GM21367 (cell line): ENCODE data around the gene EXOC7.
"Not testable (repeated sequence)": the region's sequence is repeated elsewhere in the genome, so short reads cannot be mapped to it uniquely, and the experiment has no call there.

Source experiments
- ATAC-seq: cut with Tn5 transposase; IDR thresholded peaks from one replicate; pipeline ENCODE4 v1.9.1; 2021; ENCODE audit not compliant: unreplicated experiment

Gene EXOC7

GRCh38 chr17:76046064-76046463, 57.5 kb downstream of the EXOC7 start:
- no peak for ATAC-seq

GRCh38 chr17:76044475-76045007, 59.0 kb downstream of the EXOC7 start:
- ATAC-seq, result not testable (repeated sequence)

DNA sequence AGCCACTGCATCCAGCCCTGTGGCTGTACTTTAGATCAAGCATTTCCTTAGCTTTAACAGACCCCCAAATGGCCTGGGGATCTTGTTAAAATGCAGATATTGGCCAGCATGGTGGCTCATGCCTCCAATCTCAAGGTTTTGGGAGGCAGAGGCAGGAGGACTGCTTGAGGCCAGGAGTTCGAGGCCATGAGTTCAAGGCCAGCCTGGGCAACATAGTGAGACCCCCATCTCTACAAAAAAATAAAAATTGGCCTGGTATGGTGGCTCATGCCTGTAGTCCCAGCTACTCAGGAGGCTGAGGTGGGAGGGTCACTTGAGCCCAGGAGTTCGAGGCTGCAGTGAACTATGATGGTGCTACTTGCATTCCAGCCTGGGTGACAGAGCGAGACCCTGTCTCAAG, 60.7 kb downstream of the EXOC7 start:
- not testable (repeated sequence) for ATAC-seq

DNA sequence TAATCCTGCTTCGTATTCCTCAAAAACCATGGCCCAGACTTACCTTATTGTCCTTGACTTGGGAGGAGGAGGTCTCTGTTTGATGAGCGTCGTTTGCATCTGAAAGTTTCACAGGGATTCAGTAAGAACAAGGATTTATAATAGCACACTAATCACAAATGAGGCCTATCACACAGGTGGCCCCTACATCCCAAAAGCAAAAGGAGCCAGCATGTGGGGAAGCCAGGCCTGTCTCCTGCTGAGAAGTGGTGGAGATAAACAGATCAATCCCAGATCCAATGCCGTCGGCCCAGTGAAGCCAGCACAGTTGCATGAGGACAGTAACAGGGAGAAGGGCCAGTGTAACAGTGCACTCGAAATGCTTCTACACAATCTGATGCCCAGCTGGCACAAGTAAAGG, 63.2 kb downstream of the EXOC7 start:
- no peak for ATAC-seq

DNA sequence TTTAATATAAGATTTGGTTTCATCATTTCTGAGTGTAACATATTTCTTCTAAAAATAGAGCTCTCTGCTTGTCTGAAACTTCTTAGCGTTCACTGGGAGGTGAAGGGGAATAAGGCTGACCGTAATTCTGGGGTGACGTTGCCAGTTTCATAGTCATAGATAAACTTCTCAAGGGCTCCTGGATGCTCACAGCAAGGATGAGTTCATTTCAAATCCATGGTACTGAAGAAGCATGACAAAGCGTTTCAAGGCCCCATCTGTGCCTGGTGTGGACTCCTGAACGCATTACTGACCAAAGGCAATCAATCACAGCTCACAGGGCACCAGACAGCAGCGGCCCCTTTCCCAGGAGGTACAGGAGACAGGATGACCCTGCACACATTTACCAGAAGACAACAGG, 64.5 kb downstream of the EXOC7 start:
- no peak for ATAC-seq

- ATAC-seq, result no peak
Measured at GRCh38 chr17:76038050-76038449, 65.5 kb downstream of the EXOC7 start.

DNA sequence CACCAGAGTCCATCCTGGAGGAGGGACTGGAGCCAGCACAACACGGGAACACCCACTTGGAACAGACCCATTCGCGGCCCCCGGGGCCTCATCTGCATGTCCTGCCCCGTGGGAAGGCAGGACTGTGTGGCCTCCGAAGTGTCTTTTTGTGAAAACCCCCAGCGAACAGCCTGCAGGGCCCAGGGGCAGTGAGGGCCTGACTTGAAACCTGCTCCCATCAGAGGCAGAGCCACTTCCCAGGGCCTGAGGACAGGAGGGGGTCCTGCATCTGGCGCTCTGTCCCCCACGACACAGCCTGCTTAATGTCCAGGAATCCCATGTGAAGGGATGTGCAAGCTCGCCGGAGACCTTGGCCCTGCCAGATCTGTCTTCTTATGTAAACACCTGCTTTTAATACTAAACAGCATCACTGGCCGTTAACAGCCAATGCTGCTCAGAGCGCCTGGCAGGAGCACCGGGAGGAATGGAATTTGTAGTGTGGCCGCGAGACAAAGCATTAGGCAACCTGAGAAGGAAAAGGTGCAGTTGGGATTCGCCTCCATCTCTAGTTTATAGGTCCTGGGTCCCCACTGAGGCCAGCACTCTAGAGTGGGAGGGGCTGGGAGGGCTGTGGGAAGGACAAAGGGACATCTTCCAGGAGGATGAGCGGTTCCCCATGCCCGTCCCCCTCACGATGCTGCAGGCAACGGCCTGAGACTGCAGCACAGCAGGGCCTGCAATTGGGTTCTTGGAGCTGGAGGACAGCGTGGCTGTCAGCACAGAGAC, 66.9 kb downstream of the EXOC7 start:
- ATAC-seq, result no peak

GRCh38 chr17:76034428-76035350, 68.9 kb downstream of the EXOC7 start:
- no peak for ATAC-seq

DNA sequence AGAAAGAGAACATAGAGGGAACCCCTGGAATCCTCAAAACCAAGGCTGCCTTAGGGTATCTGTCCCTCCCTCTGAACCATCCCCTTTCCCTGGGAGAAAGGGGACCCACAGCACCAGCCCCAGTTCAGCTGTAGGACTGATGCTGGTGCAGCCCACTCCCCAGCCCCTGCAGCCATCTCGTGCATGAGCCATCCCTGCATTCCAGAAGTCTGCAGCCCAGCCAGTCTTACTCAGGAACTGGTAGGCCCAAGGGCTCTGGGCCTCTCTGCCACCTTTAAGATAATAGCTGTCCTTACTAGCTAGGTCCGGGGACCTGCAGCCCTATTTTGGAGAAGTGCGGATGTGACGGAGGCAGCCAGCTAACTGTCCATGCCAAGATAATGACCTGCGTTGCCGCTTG, 70.4 kb downstream of the EXOC7 start:
- ATAC-seq, result no peak

GRCh38 chr17:76032780-76033108, 70.8 kb downstream of the EXOC7 start:
- no peak for ATAC-seq

DNA sequence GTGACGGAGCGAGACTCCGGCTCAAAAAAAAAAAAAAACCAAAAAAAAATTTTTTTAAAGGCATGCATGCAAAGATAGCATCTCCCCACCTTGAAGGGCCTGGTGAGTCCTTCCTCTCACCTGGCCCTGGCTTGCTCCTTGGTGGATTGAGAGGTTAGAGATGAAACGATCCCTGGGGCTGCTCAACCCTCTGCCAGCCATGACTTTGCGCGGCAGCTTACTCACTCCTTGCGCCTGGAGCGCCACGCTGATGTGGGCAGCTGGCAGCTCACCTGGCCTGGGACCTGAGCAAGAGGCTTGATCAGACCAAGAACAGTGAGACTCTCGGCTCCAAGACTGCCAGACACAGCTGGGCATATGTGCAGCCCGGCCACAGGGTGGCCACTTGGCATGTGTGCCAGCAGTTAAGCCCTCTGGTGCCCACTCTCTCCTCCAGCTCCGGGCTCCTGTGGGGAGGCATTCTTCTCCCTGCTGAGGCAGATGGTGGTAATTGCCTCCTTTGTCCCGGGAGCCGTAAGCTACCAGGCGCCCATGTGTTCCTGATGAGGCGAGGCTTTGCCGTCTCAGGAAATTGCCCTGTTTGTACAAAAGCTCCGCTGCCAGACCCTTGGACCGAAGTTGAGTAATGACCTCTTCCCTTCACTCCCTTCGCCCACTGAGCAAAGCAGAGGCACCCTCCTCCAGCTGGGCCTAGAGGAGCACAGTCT, 71.4 kb downstream of the EXOC7 start:
- ATAC-seq, result no peak
